HUES6 (cell line): ENCODE measurements around the gene RBBP7.
A peak's percentile ranks its signal among the peaks of the same experiment; 100 is the strongest.
"Not testable (repeated sequence)": the region's sequence is repeated elsewhere in the genome, so short reads cannot be mapped to it uniquely, and the experiment has no call there.

Experiments
- H3K27ac ChIP-seq: 2 replicates; pipeline ENCODE4 v1.7.0; 2013; ENCODE audit warnings: low read depth, mild to moderate bottlenecking, low read length, inconsistent platforms
- H3K27me3 ChIP-seq: 2 replicates; pipeline ENCODE4 v1.6.1; 2013; ENCODE audit warnings: low read length; ENCODE audit not compliant: control insufficient read depth, insufficient read depth
- H3K36me3 ChIP-seq: 2 replicates; pipeline ENCODE4 v1.6.1; 2013; ENCODE audit warnings: low read length; ENCODE audit not compliant: control insufficient read depth, insufficient read depth
- H3K4me1 ChIP-seq: 2 replicates; pipeline ENCODE4 v1.6.1; 2013; ENCODE audit warnings: low read length; ENCODE audit not compliant: control insufficient read depth, insufficient read depth
- H3K4me3 ChIP-seq: 2 replicates; pipeline ENCODE4 v1.5.1; 2013; ENCODE audit warnings: low read depth, low read length
- H3K9ac ChIP-seq: one replicate; pipeline ENCODE4 v1.6.1; 2013; ENCODE audit warnings: mild to moderate bottlenecking, low read length
- H3K9me3 ChIP-seq: 2 replicates; pipeline ENCODE4 v1.6.1; 2013; ENCODE audit warnings: low read depth, low read length; ENCODE audit not compliant: control insufficient read depth, insufficient read depth

RBBP7 gene

DNA sequence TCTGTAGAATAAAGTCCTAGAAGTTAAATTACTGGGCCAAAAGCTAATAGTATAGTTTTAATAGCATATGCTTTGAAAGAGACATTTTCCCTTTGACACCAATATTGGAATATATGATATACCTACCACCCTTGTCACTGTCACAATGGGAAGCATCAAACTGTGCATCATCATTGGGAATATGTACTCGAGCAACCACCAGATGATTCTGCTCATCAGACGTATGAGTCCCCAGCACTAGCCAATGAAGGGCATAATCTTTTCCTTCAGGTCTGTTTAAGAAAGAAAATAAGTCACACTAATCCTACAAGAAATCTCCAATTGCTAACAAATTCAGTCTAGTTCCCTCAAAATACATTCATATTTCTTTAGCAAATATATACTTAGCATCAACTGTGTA, 7.3 kb downstream of the RBBP7 start:
- Histone ChIP-seq H3K9me3 (no peaks in the 10 kb centered on the region), H3K27me3 (peaks cover 2% of the 10 kb centered on the region; the same call in 1 of the 2 replicates), H3K36me3 (peaks cover 87% of the 10 kb centered on the region), H3K4me1 (no peaks in the 10 kb centered on the region), H3K27ac (no peak overlapping the region), H3K4me3 (no peak overlapping the region), H3K9ac (no peak overlapping the region)

GRCh38 chrX:16856744-16857143, 13.4 kb downstream of the RBBP7 start:
- H3K36me3 ChIP-seq, result peaks cover 96% of the 10 kb centered on the region
- H3K27ac ChIP-seq, result no peak overlapping the region
- H3K4me1 ChIP-seq, result 0 out of 2 replicates have a peak, but pooled peaks cover 2% of the 10 kb centered on the region
- no peak overlapping the region for H3K9ac ChIP-seq
- no peak overlapping the region for H3K4me3 ChIP-seq
- H3K27me3 ChIP-seq, result no peaks in the 10 kb centered on the region; the same call in 1 of the 2 replicates
- H3K9me3 ChIP-seq, result no peaks in the 10 kb centered on the region

GRCh38 chrX:16856076-16856404, 14.1 kb downstream of the RBBP7 start:
- not testable (repeated sequence) for H3K9ac ChIP-seq, H3K27me3 ChIP-seq, H3K4me3 ChIP-seq, H3K9me3 ChIP-seq, H3K4me1 ChIP-seq
- H3K27ac ChIP-seq, result peak overlapping the region; percentile 26; the same call in 1 of the 2 replicates
- H3K36me3 ChIP-seq, result peaks cover 96% of the 10 kb centered on the region

GRCh38 chrX:16855363-16856075, 14.6 kb downstream of the RBBP7 start:
- Histone ChIP-seq H3K27ac (peak overlapping the region; percentile 13; the same call in 1 of the 2 replicates), H3K27me3 (no peaks in the 10 kb centered on the region; the same call in 1 of the 2 replicates), H3K9ac (no peak overlapping the region), H3K36me3 (peaks cover 94% of the 10 kb centered on the region), H3K4me3 (no peak overlapping the region), H3K9me3 (no peaks in the 10 kb centered on the region), H3K4me1 (0 out of 2 replicates have a peak, but pooled peaks cover 2% of the 10 kb centered on the region)

DNA sequence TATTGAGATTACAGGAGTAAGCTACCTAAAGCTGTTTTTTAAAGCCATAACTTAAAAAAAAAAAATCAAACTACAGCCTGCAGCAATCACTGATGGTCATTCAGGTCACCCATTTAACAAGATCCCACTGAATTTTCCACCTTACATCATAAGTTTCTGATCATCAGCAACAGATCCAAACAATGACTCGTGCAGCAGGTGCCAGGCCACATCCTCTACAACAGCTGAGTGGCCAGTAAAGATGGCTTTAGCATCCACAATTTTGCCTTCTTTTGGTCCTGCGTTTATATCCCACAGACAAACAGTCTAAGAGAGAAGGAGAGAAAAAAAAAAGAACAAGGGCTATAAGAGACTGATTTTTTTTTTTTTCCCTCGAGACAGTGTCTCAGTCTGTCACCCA, 16.6 kb downstream of the RBBP7 start:
- Histone ChIP-seq H3K9me3 (no peaks in the 10 kb centered on the region), H3K4me1 (0 out of 2 replicates have a peak, but pooled peaks cover 2% of the 10 kb centered on the region), H3K27me3 (no peaks in the 10 kb centered on the region; the same call in 1 of the 2 replicates), H3K36me3 (peaks cover 95% of the 10 kb centered on the region), H3K9ac (no peak overlapping the region), H3K27ac (no peak overlapping the region), H3K4me3 (no peak overlapping the region)

- Histone ChIP-seq H3K4me3 (no peak overlapping the region), H3K9ac (no peak overlapping the region), H3K27me3 (no peaks in the 10 kb centered on the region; the same call in 1 of the 2 replicates), H3K36me3 (peaks cover 95% of the 10 kb centered on the region), H3K27ac (no peak overlapping the region), H3K9me3 (no peaks in the 10 kb centered on the region), H3K4me1 (0 out of 2 replicates have a peak, but pooled peaks cover 2% of the 10 kb centered on the region)
Measured at GRCh38 chrX:16852617-16853179, 17.5 kb downstream of the RBBP7 start.

- H3K27me3 ChIP-seq, result no peaks in the 10 kb centered on the region; the same call in 1 of the 2 replicates
- H3K9ac ChIP-seq, result no peak overlapping the region
- 0 out of 2 replicates have a peak, but pooled peaks cover 2% of the 10 kb centered on the region for H3K4me1 ChIP-seq
- H3K9me3 ChIP-seq, result no peaks in the 10 kb centered on the region
- H3K27ac ChIP-seq, result no peak overlapping the region
- no peak overlapping the region for H3K4me3 ChIP-seq
- peaks cover 94% of the 10 kb centered on the region for H3K36me3 ChIP-seq
Measured at GRCh38 chrX:16851827-16852226, 18.3 kb downstream of the RBBP7 start.

- Histone ChIP-seq H3K36me3 (peaks cover 94% of the 10 kb centered on the region), H3K9ac (no peak overlapping the region), H3K9me3 (no peaks in the 10 kb centered on the region), H3K27me3 (no peaks in the 10 kb centered on the region; the same call in 1 of the 2 replicates), H3K4me1 (0 out of 2 replicates have a peak, but pooled peaks cover 2% of the 10 kb centered on the region), H3K27ac (no peak overlapping the region), H3K4me3 (no peak overlapping the region)
Measured at GRCh38 chrX:16851421-16851820, 18.7 kb downstream of the RBBP7 start.

DNA sequence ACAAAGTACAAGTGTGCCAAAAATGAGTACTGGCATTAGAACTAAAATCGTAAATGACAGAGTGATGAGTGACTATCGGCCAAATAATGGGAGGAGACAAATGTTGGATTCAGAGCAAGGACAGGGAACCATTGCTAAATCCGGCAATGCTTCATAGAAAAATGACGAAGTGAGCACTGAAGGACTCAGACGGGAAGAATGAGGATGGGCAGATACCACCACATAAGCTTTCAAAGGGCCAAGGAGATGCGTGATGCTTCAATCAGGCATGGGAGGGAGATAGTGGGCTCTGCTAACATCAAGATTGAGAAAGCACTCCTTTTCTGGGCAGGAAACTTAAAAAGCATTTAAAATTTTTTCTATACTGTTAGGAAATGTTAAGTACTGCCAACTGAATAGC, 21.6 kb downstream of the RBBP7 start:
- Histone ChIP-seq H3K9ac (no peak overlapping the region), H3K27ac (no peak overlapping the region), H3K4me3 (no peak overlapping the region), H3K27me3 (no peaks in the 10 kb centered on the region; the same call in 1 of the 2 replicates), H3K9me3 (no peaks in the 10 kb centered on the region), H3K4me1 (peaks cover 2% of the 10 kb centered on the region; the same call in 1 of the 2 replicates), H3K36me3 (peaks cover 96% of the 10 kb centered on the region)

- H3K36me3 ChIP-seq, result peaks cover 99% of the 10 kb centered on the region
- H3K9ac ChIP-seq, result no peak overlapping the region
- H3K4me3 ChIP-seq, result no peak overlapping the region
- H3K27me3 ChIP-seq, result no peaks in the 10 kb centered on the region; the same call in 1 of the 2 replicates
- no peak overlapping the region for H3K27ac ChIP-seq
- peaks cover 5% of the 10 kb centered on the region; the same call in 1 of the 2 replicates for H3K4me1 ChIP-seq
- H3K9me3 ChIP-seq, result no peaks in the 10 kb centered on the region
Measured at GRCh38 chrX:16845686-16846085, 24.5 kb downstream of the RBBP7 start.

DNA sequence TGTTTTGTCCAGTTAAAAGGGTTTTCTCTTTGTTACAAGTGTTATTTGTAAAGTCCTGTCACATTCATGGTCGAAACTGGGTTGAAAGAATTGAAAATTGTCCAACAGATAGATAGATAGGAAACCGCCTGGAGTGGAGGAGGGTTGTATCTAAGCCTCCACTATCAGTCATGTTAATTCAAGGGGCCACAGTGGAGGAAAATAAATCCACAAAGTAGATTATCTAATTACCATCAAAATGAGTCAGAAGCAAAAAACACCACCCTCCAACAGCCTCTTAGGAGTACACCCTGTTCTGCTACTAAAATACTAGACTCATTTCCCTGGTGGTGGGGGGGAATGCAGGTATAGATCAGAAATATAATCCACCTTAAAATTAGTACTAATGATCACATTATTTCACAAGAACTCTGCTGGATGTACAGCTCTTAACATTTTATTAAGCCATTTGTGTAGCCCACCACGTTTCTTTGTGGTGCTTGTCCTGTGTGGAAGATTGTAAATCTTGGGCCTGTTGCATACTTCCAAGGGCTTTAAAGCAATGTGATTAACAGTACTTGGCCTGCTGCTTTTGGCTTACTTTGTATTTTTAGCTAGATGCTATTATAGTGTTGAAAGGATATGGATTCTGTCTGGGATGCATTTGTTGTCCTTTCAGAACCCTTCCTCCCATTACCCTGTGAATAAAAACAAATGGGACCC, 26.8 kb downstream of the RBBP7 start:
- Histone ChIP-seq H3K27me3 (no peaks in the 10 kb centered on the region; the same call in 1 of the 2 replicates), H3K4me3 (no peak overlapping the region), H3K4me1 (peaks cover 25% of the 10 kb centered on the region), H3K27ac (peak overlapping the region; percentile 25; the same call in 1 of the 2 replicates), H3K36me3 (peaks cover 95% of the 10 kb centered on the region), H3K9me3 (no peaks in the 10 kb centered on the region), H3K9ac (no peak overlapping the region)
